ENCODE measurements around the gene WDR46. TPM values are rescaled to one million over a fixed set of nuclear protein-coding genes. Genes with fewer than 3 reads are reported as not detected.

Gene WDR46, protein sequence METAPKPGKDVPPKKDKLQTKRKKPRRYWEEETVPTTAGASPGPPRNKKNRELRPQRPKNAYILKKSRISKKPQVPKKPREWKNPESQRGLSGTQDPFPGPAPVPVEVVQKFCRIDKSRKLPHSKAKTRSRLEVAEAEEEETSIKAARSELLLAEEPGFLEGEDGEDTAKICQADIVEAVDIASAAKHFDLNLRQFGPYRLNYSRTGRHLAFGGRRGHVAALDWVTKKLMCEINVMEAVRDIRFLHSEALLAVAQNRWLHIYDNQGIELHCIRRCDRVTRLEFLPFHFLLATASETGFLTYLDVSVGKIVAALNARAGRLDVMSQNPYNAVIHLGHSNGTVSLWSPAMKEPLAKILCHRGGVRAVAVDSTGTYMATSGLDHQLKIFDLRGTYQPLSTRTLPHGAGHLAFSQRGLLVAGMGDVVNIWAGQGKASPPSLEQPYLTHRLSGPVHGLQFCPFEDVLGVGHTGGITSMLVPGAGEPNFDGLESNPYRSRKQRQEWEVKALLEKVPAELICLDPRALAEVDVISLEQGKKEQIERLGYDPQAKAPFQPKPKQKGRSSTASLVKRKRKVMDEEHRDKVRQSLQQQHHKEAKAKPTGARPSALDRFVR
- total RNA-seq = 100 to 1,000 TPM in 3 of 8 experiments, 10 to 100 TPM in 5; 31.4 to 108 (median 50.5) TPM

DNA sequence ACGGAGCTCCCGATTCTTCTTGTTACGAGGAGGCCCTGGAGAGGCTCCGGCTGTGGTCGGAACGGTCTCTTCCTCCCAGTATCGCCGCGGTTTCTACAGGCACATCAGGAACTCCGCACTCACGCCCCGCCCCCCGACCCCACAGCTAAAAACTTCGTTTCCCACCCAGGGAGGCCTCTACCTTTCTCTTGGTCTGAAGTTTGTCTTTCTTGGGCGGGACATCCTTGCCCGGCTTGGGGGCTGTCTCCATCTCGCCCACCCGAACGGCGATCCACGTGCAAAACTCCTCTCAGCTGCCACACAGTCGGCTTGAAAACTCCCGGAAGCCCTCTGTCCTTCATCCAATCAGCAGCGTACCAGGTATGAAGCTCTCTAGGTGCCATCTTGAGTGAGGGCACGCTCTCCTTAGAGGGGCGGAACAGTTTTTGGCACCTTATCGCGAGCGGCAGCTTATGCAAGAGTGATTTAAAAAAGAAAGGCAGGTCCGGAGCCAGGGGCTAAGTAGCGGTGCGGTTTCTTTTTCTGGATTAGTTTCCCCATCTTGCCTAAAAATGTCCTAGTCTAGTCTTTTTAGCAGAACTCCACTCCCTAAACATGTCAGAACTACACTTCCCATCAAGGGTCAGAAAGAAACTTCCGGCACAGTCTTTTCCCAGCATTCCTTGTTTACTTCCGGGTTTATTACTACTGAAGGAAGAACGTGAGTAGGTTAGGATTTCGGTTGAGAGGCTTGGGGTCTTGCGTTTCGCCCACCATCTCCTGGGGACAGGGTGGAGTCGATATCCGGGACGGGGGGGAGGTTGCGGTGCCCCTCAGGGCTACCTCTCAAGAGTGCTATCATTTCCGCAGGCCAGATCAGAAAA, at the start of gene WDR46, which contains the start of gene PFDN6:
TSS of gene WDR46 (minus strand) at position 319 of the 863 bp plus-strand sequence. CDS start at position 250, 69 bp downstream.
TSS of gene PFDN6 (plus strand) at position 681 of the 863 bp plus-strand sequence. CDS start 256 bp downstream, outside the sequence.
- 0 to 7% (median 1%) methylated on average over 6 to 26 of the region's 43 CpGs; no CpG with 5 or more reads in 1 of the 10 experiments for WGBS, 10 experiments

DNA sequence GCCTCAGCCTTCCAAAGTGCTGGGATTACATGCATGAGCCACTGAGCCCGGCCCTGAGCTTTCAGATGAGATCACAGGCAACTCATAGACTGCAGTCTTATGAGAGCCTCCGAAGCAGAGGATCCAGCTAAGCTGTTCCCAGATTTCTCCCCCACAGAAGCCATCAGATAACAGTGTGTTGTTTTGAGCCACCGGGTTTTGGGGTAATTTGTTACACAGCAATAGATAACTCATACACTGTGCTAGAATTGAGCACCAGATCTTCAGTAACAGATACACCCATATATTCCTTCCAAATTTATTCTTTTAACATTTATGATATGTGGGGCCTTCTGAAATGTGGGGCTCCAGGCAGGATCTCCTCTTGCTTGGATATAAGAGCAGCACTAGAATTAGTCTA, 47.5 kb upstream of the WDR46 start:
- ATAC-seq (replicated peaks in 6 of 8) = no peak
- 60 to 100% (median 82%) methylated on average over 1 to 3 of the region's 3 CpGs; no CpG with 5 or more reads in 4 of the 10 experiments for WGBS, 10 experiments

More for the DNA sequence above, at the start of gene WDR46, which contains the start of gene PFDN6:
- ATAC-seq (replicated peaks in 6 of 8) = peak; percentile 93 to 97 (median 96)
- Histone ChIP-seq H3K27ac (peak within 1 kb of the TSS; percentile 19 to 76), H3K4me1 (replicated peaks in 1 of 2) (peaks cover 7 to 12% of the 10 kb centered on the region in 2 donors), H3K4me3 (peak within 1 kb of the TSS; percentile 80 to 94 (median 89))
- in situ Hi-C loops (cut with MboI; ENCODE audit: low pct_unique_long_range_greater_than_20kb in 2 of 9, low sequenced_read_pairs in 9 of 9, unreplicated experiment in 9 of 9) = no loop called here

GRCh38 chr6:33335916-33336315, 46.9 kb upstream of the WDR46 start:
- in situ Hi-C loops (cut with MboI; ENCODE audit: low pct_unique_long_range_greater_than_20kb in 2 of 9, low sequenced_read_pairs in 9 of 9, unreplicated experiment in 9 of 9) = no loop called here
- no peaks in the 10 kb centered on the region for H3K4me1 ChIP-seq (replicated peaks in 1 of 2)
- H3K27ac ChIP-seq = no peak overlapping the region
- ATAC-seq (replicated peaks in 6 of 8) = no peak
- no peak overlapping the region for H3K4me3 ChIP-seq
- WGBS, 10 experiments = 87 to 100% (median 100%) methylated on average over 1 to 4 of the region's 4 CpGs; no CpG with 5 or more reads in 3 of the 10 experiments

More for the DNA sequence above, 47.5 kb upstream of the WDR46 start:
- H3K4me1 ChIP-seq (replicated peaks in 1 of 2) = no peaks in the 10 kb centered on the region
- no peak overlapping the region for H3K4me3 ChIP-seq
- no peak overlapping the region for H3K27ac ChIP-seq
- in situ Hi-C loops (cut with MboI; ENCODE audit: low pct_unique_long_range_greater_than_20kb in 2 of 9, low sequenced_read_pairs in 9 of 9, unreplicated experiment in 9 of 9) = no loop called here

- 78 to 100% (median 87%) methylated on average over 2 to 4 of the region's 4 CpGs; no CpG with 5 or more reads in 2 of the 10 experiments for WGBS, 10 experiments
- Histone ChIP-seq H3K27ac (no peak overlapping the region), H3K4me3 (no peak overlapping the region), H3K4me1 (replicated peaks in 1 of 2) (no peaks in the 10 kb centered on the region)
- in situ Hi-C loops (cut with MboI; ENCODE audit: low pct_unique_long_range_greater_than_20kb in 2 of 9, low sequenced_read_pairs in 9 of 9, unreplicated experiment in 9 of 9) = no loop called here
- ATAC-seq (replicated peaks in 6 of 8) = no peak
Observed at GRCh38 chr6:33333666-33334065, 44.6 kb upstream of the WDR46 start.

DNA sequence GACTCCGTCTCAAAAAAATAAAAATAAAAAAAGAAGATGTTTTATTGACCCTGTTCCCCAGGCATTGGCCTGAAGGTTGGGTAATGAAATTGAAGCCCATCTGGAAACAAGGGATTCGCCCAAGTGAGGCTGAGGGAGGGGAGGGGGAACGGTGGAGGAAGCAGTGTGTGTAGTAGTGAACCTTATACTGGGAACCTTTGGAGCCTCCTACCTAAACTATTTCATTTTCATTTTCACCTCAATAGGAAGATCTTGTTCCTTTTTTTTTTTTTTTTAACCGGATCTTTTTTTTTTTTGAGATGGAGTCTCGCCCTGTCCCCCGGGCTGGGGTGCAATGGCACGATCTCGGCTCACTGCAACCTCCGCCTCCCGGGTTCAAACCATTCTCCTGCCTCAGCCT, 41.7 kb upstream of the WDR46 start:
- in situ Hi-C loops (cut with MboI; ENCODE audit: low pct_unique_long_range_greater_than_20kb in 2 of 9, low sequenced_read_pairs in 9 of 9, unreplicated experiment in 9 of 9) = no loop called here
- Histone ChIP-seq H3K4me3 (no peak overlapping the region), H3K27ac (no peak overlapping the region), H3K4me1 (replicated peaks in 1 of 2) (no peaks in the 10 kb centered on the region)
- 57 to 95% (median 91%) methylated on average over 1 to 7 of the region's 10 CpGs; no CpG with 5 or more reads in 2 of the 10 experiments for WGBS, 10 experiments
- ATAC-seq (replicated peaks in 6 of 8) = no peak

- WGBS, 10 experiments = 10 to 83% (median 20%) methylated on average over 1 to 5 of the region's 5 CpGs; no CpG with 5 or more reads in 5 of the 10 experiments
- H3K27ac ChIP-seq = no peak overlapping the region
- H3K4me3 ChIP-seq = no peak overlapping the region
- no peak for ATAC-seq (replicated peaks in 6 of 8)
- peaks cover 2 to 3% of the 10 kb centered on the region in 2 donors for H3K4me1 ChIP-seq (replicated peaks in 1 of 2)
- in situ Hi-C loops (cut with MboI; ENCODE audit: low pct_unique_long_range_greater_than_20kb in 2 of 9, low sequenced_read_pairs in 9 of 9, unreplicated experiment in 9 of 9) = no loop called here
Observed at GRCh38 chr6:33329058-33329457, 40.0 kb upstream of the WDR46 start.

- Histone ChIP-seq H3K4me3 (peak overlapping the region; percentile 54 to 74 (median 66)), H3K27ac (peak overlapping the region; percentile 36 to 61), H3K4me1 (replicated peaks in 1 of 2) (peaks cover 9 to 12% of the 10 kb centered on the region in 2 donors)
- in situ Hi-C loops (cut with MboI; ENCODE audit: low pct_unique_long_range_greater_than_20kb in 2 of 9, low sequenced_read_pairs in 9 of 9, unreplicated experiment in 9 of 9) = no loop called here
- WGBS, 10 experiments = 22 to 68% (median 36%) methylated on average over 2 to 7 of the region's 7 CpGs; no CpG with 5 or more reads in 2 of the 10 experiments
- ATAC-seq (replicated peaks in 6 of 8) = no peak
Observed at GRCh38 chr6:33324125-33324524, 35.1 kb upstream of the WDR46 start.

GRCh38 chr6:33323623-33323948, 34.5 kb upstream of the WDR46 start:
- 0 to 2% (median 0%) methylated on average over 1 to 9 of the region's 12 CpGs; no CpG with 5 or more reads in 3 of the 10 experiments for WGBS, 10 experiments
- Histone ChIP-seq H3K27ac (peak overlapping the region; percentile 36 to 61), H3K4me1 (replicated peaks in 1 of 2) (peaks cover 9 to 13% of the 10 kb centered on the region in 2 donors), H3K4me3 (peak overlapping the region; percentile 54 to 74 (median 66))
- ATAC-seq (replicated peaks in 6 of 8) = peak in 6 of 8 experiments; percentile 1 to 19 (median 8)
- in situ Hi-C loops (cut with MboI; ENCODE audit: low pct_unique_long_range_greater_than_20kb in 2 of 9, low sequenced_read_pairs in 9 of 9, unreplicated experiment in 9 of 9) = no loop called here

- 80 to 94% (median 93%) methylated on average over 2 to 7 of the region's 9 CpGs; no CpG with 5 or more reads in 7 of the 10 experiments for WGBS, 10 experiments
- in situ Hi-C loops (cut with MboI; ENCODE audit: low pct_unique_long_range_greater_than_20kb in 2 of 9, low sequenced_read_pairs in 9 of 9, unreplicated experiment in 9 of 9) = no loop called here
- H3K4me3 ChIP-seq = no peak overlapping the region
- peaks cover 13 to 17% of the 10 kb centered on the region in 2 donors for H3K4me1 ChIP-seq (replicated peaks in 1 of 2)
- ATAC-seq (replicated peaks in 6 of 8) = no peak
- H3K27ac ChIP-seq = no peak overlapping the region
Observed at GRCh38 chr6:33321227-33321626, 32.2 kb upstream of the WDR46 start.

DNA sequence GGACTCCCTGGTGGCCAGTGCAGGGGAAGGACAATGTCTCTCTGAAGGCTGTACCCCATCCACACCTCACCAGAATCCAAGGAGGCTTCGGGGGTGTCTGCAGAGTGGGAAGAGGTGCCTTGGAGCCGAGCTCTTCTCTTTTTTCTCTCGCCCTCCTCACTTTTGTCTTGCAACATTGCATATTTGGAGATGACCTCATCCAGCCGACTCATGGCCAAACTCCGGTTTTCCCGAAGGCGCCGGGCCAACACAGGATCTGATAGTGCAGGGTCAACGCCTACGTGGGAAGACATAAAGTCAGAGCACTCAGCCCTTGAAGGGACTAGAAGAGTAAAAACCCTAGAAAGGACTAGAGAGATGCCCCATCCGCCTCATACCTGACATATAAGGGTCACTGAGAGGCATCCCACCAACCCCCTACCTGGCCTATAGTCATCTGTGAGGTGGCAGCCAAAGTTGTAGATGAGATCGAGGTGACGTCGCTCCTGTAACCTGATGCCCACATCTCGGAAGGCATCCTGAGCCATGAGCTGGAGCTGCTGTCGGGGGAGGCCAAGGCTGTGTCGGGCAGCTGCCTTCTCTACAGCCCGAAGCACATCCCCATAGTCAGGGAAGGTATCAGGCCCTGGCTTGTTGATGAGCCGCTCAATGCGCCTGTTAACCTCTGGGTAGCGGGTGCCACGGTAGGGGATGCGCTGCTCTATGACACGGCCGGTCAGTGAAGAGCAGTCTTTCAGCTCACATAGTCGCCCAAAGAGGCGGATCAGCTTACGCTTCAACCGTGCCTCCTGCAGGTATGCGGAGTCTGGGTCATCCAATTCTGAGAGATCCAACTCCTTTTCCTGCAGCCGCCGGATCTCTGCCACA, 31.5 kb upstream of the WDR46 start:
- in situ Hi-C loops (cut with MboI; ENCODE audit: low pct_unique_long_range_greater_than_20kb in 2 of 9, low sequenced_read_pairs in 9 of 9, unreplicated experiment in 9 of 9) = no loop called here
- peaks cover 13 to 17% of the 10 kb centered on the region in 2 donors for H3K4me1 ChIP-seq (replicated peaks in 1 of 2)
- ATAC-seq (replicated peaks in 6 of 8) = peak in 1 of 8 experiments; percentile 2
- WGBS, 10 experiments = 36 to 100% (median 82%) methylated on average over 1 to 11 of the region's 32 CpGs; no CpG with 5 or more reads in 4 of the 10 experiments
- no peak overlapping the region for H3K4me3 ChIP-seq
- no peak overlapping the region for H3K27ac ChIP-seq

- no peak overlapping the region for H3K4me3 ChIP-seq
- ATAC-seq (replicated peaks in 6 of 8) = no peak
- peaks cover 13 to 18% of the 10 kb centered on the region in 2 donors for H3K4me1 ChIP-seq (replicated peaks in 1 of 2)
- in situ Hi-C loops (cut with MboI; ENCODE audit: low pct_unique_long_range_greater_than_20kb in 2 of 9, low sequenced_read_pairs in 9 of 9, unreplicated experiment in 9 of 9) = no loop called here
- WGBS, 10 experiments = 66 to 100% (median 80%) methylated on average over 1 to 3 of the region's 3 CpGs; no CpG with 5 or more reads in 3 of the 10 experiments
- H3K27ac ChIP-seq = no peak overlapping the region
Observed at GRCh38 chr6:33319939-33320314, 30.9 kb upstream of the WDR46 start.

Data from motor neuron (in vitro differentiated cells).